ENCODE results near the gene SLC7A9. TPM values are rescaled to one million over a fixed set of nuclear protein-coding genes. Genes with fewer than 3 reads are reported as not detected.

SLC7A9 gene
- total and polyA plus RNA-seq, 10 of the 15 experiments (the other 5 are each of a cell fraction or from before 2014, with no cell fraction given) = 0.13 to 0.17 TPM; not detected in 8

GRCh38 chr19:32866564-32867265 lies 2.9 kb downstream of the SLC7A9 start:
- ChIA-PET SMC1A (ENCODE audit: uncharacterized antibody, unreplicated experiment) (interaction anchor here (0.6 kb wide), 1 partner anchor 1188 kb away, joined by 3 read pairs; no protein-coding TSS in a partner anchor), RAD21 (ENCODE audit: unreplicated experiment) (no interaction called here), POLR2A (no interaction called here), CTCF (no interaction called here)
- Histone ChIP-seq H3K4me1 (ENCODE audit: control insufficient read depth, insufficient read depth, low read length) (no peaks in the 10 kb centered on the region), H3K27ac (ENCODE audit: control insufficient read depth, insufficient read depth) (no peak overlapping the region), H3K27me3 (replicated peaks in 1 of 2; ENCODE audit: control insufficient read depth in 2 of 2, insufficient read depth in 2 of 2, low read length in 1 of 2) (no peaks in the 10 kb centered on the region), H3K4me2 (ENCODE audit: control insufficient read depth, insufficient read depth) (no peak overlapping the region), H3K9ac (ENCODE audit: control insufficient read depth, insufficient read depth, low read length) (no peak overlapping the region), H4K20me1 (ENCODE audit: control insufficient read depth, insufficient read depth) (no peaks in the 10 kb centered on the region), H3K36me3 (ENCODE audit: control insufficient read depth in 2 of 2, insufficient read depth in 2 of 2, low read length in 1 of 2) (no peaks in the 10 kb centered on the region), H2AFZ (ENCODE audit: control insufficient read depth, low read depth, low read length) (no peak overlapping the region), H3K9me3 (replicated peaks; ENCODE audit: control insufficient read depth, insufficient read depth, low read length) (no peaks in the 10 kb centered on the region), H3K4me3 (no peak overlapping the region), H3K79me2 (ENCODE audit: control insufficient read depth, insufficient read depth, low read length) (no peaks in the 10 kb centered on the region)
- ATAC-seq (no peak), DNase-seq (ENCODE audit: low read depth, low spot score) (no peak), FAIRE-seq (no peak)
- no TSS peak for BruUV-seq (replicated peaks)
- intact Hi-C loops (cut with micrococcal nuclease; ENCODE audit: unreplicated experiment) = no loop called here
- 50% methylated on average over 11 of the region's 12 CpGs for WGBS (ENCODE audit: insufficient coverage, insufficient replicate concordance, low lambda C conversion rate, missing lambda C conversion rate)
- in situ Hi-C loops (cut with MboI) = no loop called here
- TF ChIP-seq, protein P1, sequence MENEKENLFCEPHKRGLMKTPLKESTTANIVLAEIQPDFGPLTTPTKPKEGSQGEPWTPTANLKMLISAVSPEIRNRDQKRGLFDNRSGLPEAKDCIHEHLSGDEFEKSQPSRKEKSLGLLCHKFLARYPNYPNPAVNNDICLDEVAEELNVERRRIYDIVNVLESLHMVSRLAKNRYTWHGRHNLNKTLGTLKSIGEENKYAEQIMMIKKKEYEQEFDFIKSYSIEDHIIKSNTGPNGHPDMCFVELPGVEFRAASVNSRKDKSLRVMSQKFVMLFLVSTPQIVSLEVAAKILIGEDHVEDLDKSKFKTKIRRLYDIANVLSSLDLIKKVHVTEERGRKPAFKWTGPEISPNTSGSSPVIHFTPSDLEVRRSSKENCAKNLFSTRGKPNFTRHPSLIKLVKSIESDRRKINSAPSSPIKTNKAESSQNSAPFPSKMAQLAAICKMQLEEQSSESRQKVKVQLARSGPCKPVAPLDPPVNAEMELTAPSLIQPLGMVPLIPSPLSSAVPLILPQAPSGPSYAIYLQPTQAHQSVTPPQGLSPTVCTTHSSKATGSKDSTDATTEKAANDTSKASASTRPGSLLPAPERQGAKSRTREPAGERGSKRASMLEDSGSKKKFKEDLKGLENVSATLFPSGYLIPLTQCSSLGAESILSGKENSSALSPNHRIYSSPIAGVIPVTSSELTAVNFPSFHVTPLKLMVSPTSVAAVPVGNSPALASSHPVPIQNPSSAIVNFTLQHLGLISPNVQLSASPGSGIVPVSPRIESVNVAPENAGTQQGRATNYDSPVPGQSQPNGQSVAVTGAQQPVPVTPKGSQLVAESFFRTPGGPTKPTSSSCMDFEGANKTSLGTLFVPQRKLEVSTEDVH (IDR thresholded peaks at IDR 0.05; ENCODE audit: low read depth, partially characterized antibody) = no peak
- TF ChIP-seq MEF2A (IDR thresholded peaks at IDR 0.05; ENCODE audit: insufficient read depth, low read depth, low read length) = no peak
- TF ChIP-seq USF1 (IDR thresholded peaks at IDR 0.05; ENCODE audit: borderline replicate concordance, extremely low read length, insufficient read depth, low read depth, low read length) = no peak
- no peak for TF ChIP-seq TCF3 (IDR thresholded peaks at IDR 0.05; ENCODE audit: borderline replicate concordance, insufficient read depth, low read depth, low read length)
- no peak for TF ChIP-seq MYC (IDR thresholded peaks at IDR 0.05; ENCODE audit: insufficient read depth, insufficient read length, insufficient replicate concordance, low read length, severe bottlenecking)
- TF ChIP-seq KAT2A (conservative IDR thresholded peaks at IDR 0.05; ENCODE audit: control insufficient read depth, low read depth, low read length) = no peak
- no peak for TF ChIP-seq BMI1 (IDR thresholded peaks at IDR 0.05; ENCODE audit: borderline replicate concordance)
- TF ChIP-seq PML (IDR thresholded peaks at IDR 0.05; ENCODE audit: low read length) = no peak
- TF ChIP-seq ZBTB40 (IDR thresholded peaks at IDR 0.05; ENCODE audit: borderline replicate concordance) = no peak
- no peak for TF ChIP-seq EED (IDR thresholded peaks at IDR 0.05; ENCODE audit: low read depth)
- TF ChIP-seq SMARCA5 (IDR thresholded peaks at IDR 0.05) = no peak
- no peak for TF ChIP-seq CREM (IDR thresholded peaks at IDR 0.05; ENCODE audit: low read depth)
- TF ChIP-seq STAT3 (IDR thresholded peaks at IDR 0.05; ENCODE audit: low read depth, low read length) = no peak
